ENCODE data around the gene RBM4B.

RBM4B gene

GRCh38 chr11:66708701-66709100 lies 31.0 kb upstream of the RBM4B start:
- Mint-ChIP-seq H3K9me3 (no peaks in the 10 kb centered on the region), H3K27ac (peak overlapping the region; percentile 83), H3K4me1 (peaks cover 11% of the 10 kb centered on the region), H3K36me3 (ENCODE audit: low read depth) (peaks cover 60% of the 10 kb centered on the region), H3K27me3 (ENCODE audit: low read depth, poor library complexity) (peaks cover 8% of the 10 kb centered on the region), H3K4me3 (no peak overlapping the region)
- TF ChIP-seq CTCF (IDR thresholded peaks at IDR 0.05) = no peak
- DNase-seq = no peak

GRCh38 chr11:66708094-66708493 lies 30.4 kb upstream of the RBM4B start:
- no peak for TF ChIP-seq CTCF (IDR thresholded peaks at IDR 0.05)
- Mint-ChIP-seq H3K36me3 (ENCODE audit: low read depth) (peaks cover 54% of the 10 kb centered on the region), H3K27me3 (ENCODE audit: low read depth, poor library complexity) (peaks cover 4% of the 10 kb centered on the region), H3K4me3 (no peak overlapping the region), H3K27ac (peak overlapping the region; percentile 83), H3K9me3 (no peaks in the 10 kb centered on the region), H3K4me1 (peaks cover 11% of the 10 kb centered on the region)
- no peak for DNase-seq

GRCh38 chr11:66707486-66707885 lies 29.8 kb upstream of the RBM4B start:
- no peak overlapping the region for H3K4me3 Mint-ChIP-seq
- peaks cover 4% of the 10 kb centered on the region for H3K27me3 Mint-ChIP-seq (ENCODE audit: low read depth, poor library complexity)
- no peak for TF ChIP-seq CTCF (IDR thresholded peaks at IDR 0.05)
- H3K4me1 Mint-ChIP-seq = peaks cover 11% of the 10 kb centered on the region
- no peaks in the 10 kb centered on the region for H3K9me3 Mint-ChIP-seq
- peak overlapping the region; percentile 95 for H3K27ac Mint-ChIP-seq
- peaks cover 53% of the 10 kb centered on the region for H3K36me3 Mint-ChIP-seq (ENCODE audit: low read depth)
- no peak for DNase-seq

GRCh38 chr11:66706989-66707388 lies 29.3 kb upstream of the RBM4B start:
- Mint-ChIP-seq H3K27me3 (ENCODE audit: low read depth, poor library complexity) (peaks cover 4% of the 10 kb centered on the region), H3K9me3 (no peaks in the 10 kb centered on the region), H3K27ac (peak overlapping the region; percentile 95), H3K4me3 (no peak overlapping the region), H3K36me3 (ENCODE audit: low read depth) (peaks cover 54% of the 10 kb centered on the region), H3K4me1 (peaks cover 11% of the 10 kb centered on the region)
- DNase-seq = no peak
- no peak for TF ChIP-seq CTCF (IDR thresholded peaks at IDR 0.05)

GRCh38 chr11:66705587-66706335 lies 28.1 kb upstream of the RBM4B start:
- DNase-seq = no peak
- H3K36me3 Mint-ChIP-seq (ENCODE audit: low read depth) = peaks cover 57% of the 10 kb centered on the region
- H3K9me3 Mint-ChIP-seq = no peaks in the 10 kb centered on the region
- peak overlapping the region; percentile 61 for H3K27ac Mint-ChIP-seq
- peaks cover 4% of the 10 kb centered on the region for H3K27me3 Mint-ChIP-seq (ENCODE audit: low read depth, poor library complexity)
- TF ChIP-seq CTCF (IDR thresholded peaks at IDR 0.05) = no peak
- no peak overlapping the region for H3K4me3 Mint-ChIP-seq
- H3K4me1 Mint-ChIP-seq = peaks cover 11% of the 10 kb centered on the region

All from nephron progenitor cell (in vitro differentiated cells).